Tracheal epithelial cell (primary cell): Measurements from ENCODE around the gene GPR6. TPM values are rescaled to one million over a fixed set of nuclear protein-coding genes. Genes with fewer than 3 reads are reported as not detected.

Source experiments
- total RNA-seq: library from RNA; depleted of rRNA; stranded (reverse); fragments of >200 nt; gene quantifications from 2 replicates; pipeline ENCODE4 v1.2.1, GENCODE V29; 2014

Gene GPR6
- not detected in 2 replicates for total RNA-seq

GRCh38 chr6:109978174-109979032 is at the start of gene GPR6:
GPR6 (plus strand) TSS chr6:109978311; CDS start chr6:109979113, 802 bp downstream.

Other genes with a start within 250 kb of the GPR6 start
- gene WASF1, start 201.4 kb downstream of the GPR6 start, total RNA-seq, result 6.3 and 8.7 TPM in 2 replicates
- 14.0 and 15.1 TPM in 2 replicates for gene CDC40, start 202.1 kb downstream of the GPR6 start, total RNA-seq